ENCODE results near the gene SNPH. TPM values are rescaled to one million over a fixed set of nuclear protein-coding genes. Genes with fewer than 3 reads are reported as not detected.
A peak's percentile ranks its signal among the peaks of the same experiment; 100 is the strongest.

SNPH gene, protein sequence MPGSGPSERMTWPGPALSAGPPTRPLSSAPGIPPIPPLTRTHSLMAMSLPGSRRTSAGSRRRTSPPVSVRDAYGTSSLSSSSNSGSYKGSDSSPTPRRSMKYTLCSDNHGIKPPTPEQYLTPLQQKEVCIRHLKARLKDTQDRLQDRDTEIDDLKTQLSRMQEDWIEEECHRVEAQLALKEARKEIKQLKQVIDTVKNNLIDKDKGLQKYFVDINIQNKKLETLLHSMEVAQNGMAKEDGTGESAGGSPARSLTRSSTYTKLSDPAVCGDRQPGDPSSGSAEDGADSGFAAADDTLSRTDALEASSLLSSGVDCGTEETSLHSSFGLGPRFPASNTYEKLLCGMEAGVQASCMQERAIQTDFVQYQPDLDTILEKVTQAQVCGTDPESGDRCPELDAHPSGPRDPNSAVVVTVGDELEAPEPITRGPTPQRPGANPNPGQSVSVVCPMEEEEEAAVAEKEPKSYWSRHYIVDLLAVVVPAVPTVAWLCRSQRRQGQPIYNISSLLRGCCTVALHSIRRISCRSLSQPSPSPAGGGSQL
- total RNA-seq (2021; fragmentation: NEBNext Ultra II Directional; extraction: Animal tissue kit (Norgen Biotek cat#: 25700)) (4.0 and 4.9 TPM in 2 replicates), polyA plus RNA-seq (2011; rRNA removed) (0.98 and 1.5 TPM in 2 replicates), polyA minus RNA-seq (2011; rRNA and poly(A)+ RNA removed) (0.50 and 0.59 TPM in 2 replicates)
- polyA plus RNA-seq (2011; cell fraction: cytosol; rRNA removed), result 1.0 TPM
- polyA plus RNA-seq (2011; cell fraction: nucleus; rRNA removed), result 2.5 TPM
- 2.0 to 3.4 TPM (median 3.1 TPM) in 4 replicates for polyA plus RNA-seq (2012, experiment 1 of 2)
- polyA plus RNA-seq (2012, experiment 2 of 2), result 2.5 TPM
- 1.8 TPM for polyA plus RNA-seq (2013, experiment 1 of 2)
- polyA plus RNA-seq (2013, experiment 2 of 2), result 1.7 TPM
- 1.2 TPM for polyA minus RNA-seq (2011; cell fraction: cytosol; rRNA and poly(A)+ RNA removed)
- 2.1 TPM for polyA minus RNA-seq (2011; cell fraction: nucleus; rRNA and poly(A)+ RNA removed)
- long read RNA-seq, experiment 1, full-length matches to known transcripts, result 1 of 6 reads
- long read RNA-seq, experiment 1, partial matches to known transcripts, result 0 of 6 reads
- long read RNA-seq, experiment 1, other reads (novel, unspliced or antisense), result 5 of 6 reads
- long read RNA-seq, experiment 2, result 0 reads

DNA sequence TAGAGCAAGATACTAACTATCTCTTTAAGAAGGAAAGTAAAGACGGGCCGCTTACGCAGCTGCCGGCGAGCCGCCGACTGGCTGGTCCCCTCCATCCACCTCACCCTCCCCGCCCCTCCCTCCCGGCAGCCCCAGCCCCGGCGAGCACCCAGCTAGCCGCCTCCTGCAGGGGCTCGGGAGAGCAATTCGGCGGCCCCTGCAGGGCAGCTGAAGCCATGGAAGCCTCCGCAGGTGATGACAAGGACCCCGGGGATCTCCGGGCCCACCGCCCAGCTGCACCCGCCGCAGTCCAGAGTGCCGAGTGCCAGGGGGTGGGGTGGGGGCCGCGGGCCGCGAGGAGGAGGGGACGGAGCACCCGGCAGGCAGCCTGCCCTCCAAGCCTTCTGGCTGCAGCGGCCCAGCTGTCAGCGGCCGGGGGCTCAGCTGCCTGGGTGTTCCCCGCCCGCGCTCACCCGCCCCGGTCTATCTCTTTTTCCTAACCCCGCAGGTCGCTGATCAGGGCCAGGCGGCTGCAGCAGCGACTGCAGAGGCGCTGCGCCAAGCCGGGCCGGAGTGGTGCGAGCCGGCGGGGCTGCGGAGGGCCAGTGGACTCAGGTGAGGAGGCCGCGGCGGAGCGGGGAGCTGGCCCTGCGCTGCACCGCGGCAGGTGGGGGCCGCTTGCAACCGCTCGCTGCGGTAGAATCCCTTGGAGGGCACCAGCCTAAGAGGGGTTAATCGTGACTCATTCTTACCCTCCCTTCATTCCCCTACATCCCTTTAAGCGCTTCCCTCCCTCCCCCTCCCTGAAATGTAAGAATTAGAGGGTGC is at the start of gene SNPH:
TSS of gene SNPH (plus strand) at position 128 of the 807 bp plus-strand sequence. CDS start 29,946 bp downstream, outside the sequence.
- Histone ChIP-seq H3K9me3 (ENCODE audit: insufficient read depth in 2 of 2, low read depth in 1 of 2, low read length in 1 of 2) (no peaks in the 10 kb centered on the region), H4K5ac (ENCODE audit: insufficient read length, low read depth, low read length) (peak within 1 kb of the TSS; percentile 7), H3K79me1 (ENCODE audit: low read depth, low read length) (no peaks in the 10 kb centered on the region), H3K4ac (replicated peaks; ENCODE audit: insufficient read length, low read depth, low read length) (no peak within 1 kb of the TSS), H3K27me3 (replicated peaks in 1 of 4; ENCODE audit: control insufficient read depth in 3 of 4, extremely low read depth in 1 of 4, insufficient read depth in 3 of 4, low read length in 3 of 4) (peaks cover 0 to 1% (median 0%) of the 10 kb centered on the region in 4 experiments; a peak in 2 of 7 replicates), H2AFZ (ENCODE audit: low read length) (peak within 1 kb of the TSS; percentile 80), H2BK12ac (ENCODE audit: low read depth, low read length) (no peak within 1 kb of the TSS; the same call in 1 of the 2 replicates), H2BK120ac (replicated peaks; ENCODE audit: low read depth, low read length) (no peak within 1 kb of the TSS), H4K8ac (ENCODE audit: extremely low read depth, insufficient read depth, low read length) (peak within 1 kb of the TSS; percentile 18; the same call in 1 of the 2 replicates), H2AK5ac (ENCODE audit: low read depth, low read length) (no peak within 1 kb of the TSS), H4K91ac (replicated peaks; ENCODE audit: insufficient read length, low read length) (peak within 1 kb of the TSS; percentile 84), H4K20me1 (replicated peaks in 1 of 2; ENCODE audit: control insufficient read depth in 1 of 2, insufficient read depth in 2 of 2, low read length in 2 of 2) (no peaks in the 10 kb centered on the region), H3K36me3 (ENCODE audit: control insufficient read depth in 2 of 4, insufficient read depth in 4 of 4, low read length in 3 of 4) (no peaks in the 10 kb centered on the region), H2BK5ac (ENCODE audit: low read depth, low read length) (no peak within 1 kb of the TSS), H3K18ac (ENCODE audit: extremely low read depth, low read length) (no peak within 1 kb of the TSS), H3K23me2 (ENCODE audit: low read depth, low read length) (peaks cover 4% of the 10 kb centered on the region; the same call in 1 of the 2 replicates), H3K56ac (replicated peaks; ENCODE audit: insufficient read length, low read depth, low read length) (peak within 1 kb of the TSS; percentile 19), H3K23ac (ENCODE audit: insufficient read length) (no peak within 1 kb of the TSS), H3K79me2 (ENCODE audit: control insufficient read depth in 1 of 2, insufficient read depth in 2 of 2, low read length in 2 of 2) (no peaks in the 10 kb centered on the region), H3K27ac (ENCODE audit: low read depth, low read length) (no peak within 1 kb of the TSS), H3K4me1 (replicated peaks in 1 of 4; ENCODE audit: control insufficient read depth in 3 of 4, insufficient read depth in 4 of 4, low read length in 3 of 4) (peaks cover 0 to 13% (median 1%) of the 10 kb centered on the region in 4 experiments; a peak in 4 of 7 replicates), H3K4me3 (ENCODE audit: extremely low read depth in 1 of 4, insufficient read depth in 2 of 4, low read depth in 3 of 4, low read length in 4 of 4) (peak within 1 kb of the TSS; percentile 55 to 88 (median 72)), H2BK15ac (ENCODE audit: low read length) (no peak within 1 kb of the TSS), H3K4me2 (ENCODE audit: insufficient read depth in 1 of 2, low read depth in 2 of 2, low read length in 2 of 2) (peak within 1 kb of the TSS; percentile 71 to 92), H3K9ac (replicated peaks in 1 of 4; ENCODE audit: extremely low read depth in 1 of 4, low read depth in 3 of 4, low read length in 3 of 4) (peak within 1 kb of the TSS in 1 of 4 experiments; percentile 9; a peak in 3 of 7 replicates), H3K14ac (ENCODE audit: insufficient read length) (no peak within 1 kb of the TSS), H2BK20ac (ENCODE audit: low read length) (no peak within 1 kb of the TSS)
- FAIRE-seq (no peak), DNase-seq (ENCODE audit: low read depth in 1 of 2, low spot score in 2 of 2) (peak; percentile 47 to 77)
- POLR2A ChIA-PET (ENCODE audit: partially characterized antibody), result interaction anchor here (0.8 to 1.3 kb wide), 4 partner anchors 9 to 200 kb away, joined by 3 to 5 read pairs (median 4); no protein-coding TSS in a partner anchor
- 1% methylated on average over 34 of the region's 61 CpGs; no CpG with 5 or more reads in 1 of the 2 experiments for WGBS, 2 experiments (ENCODE audit: extremely low coverage in 1 of 2, insufficient coverage in 1 of 2, insufficient read length in 1 of 2, insufficient replicate concordance in 2 of 2, low coverage in 1 of 2, low lambda C conversion rate in 2 of 2, missing lambda C conversion rate in 1 of 2)
- CTCF ChIA-PET (ENCODE audit: partially characterized antibody), result interaction anchor here (0.6 to 1.5 kb wide), 8 partner anchors 9 to 177 kb away, joined by 3 to 7 read pairs (median 3); no protein-coding TSS in a partner anchor
- peak; percentile 10; the same call in 1 of the 2 replicates for TF ChIP-seq FOSL1 (IDR thresholded peaks at IDR 0.05; ENCODE audit: insufficient read depth, low read depth, low read length)
- TF ChIP-seq KDM4A (IDR thresholded peaks at IDR 0.05; ENCODE audit: low read depth, low read length, severe bottlenecking), result peak; percentile 85
- no peak for TF ChIP-seq HDAC6 (IDR thresholded peaks at IDR 0.05; ENCODE audit: low read depth, low read length)
- TF ChIP-seq BACH1 (IDR thresholded peaks at IDR 0.05; ENCODE audit: low read length), result 0 out of 2 replicates have a peak, but pooled peaks have one; percentile 12
- TF ChIP-seq ASH2L (IDR thresholded peaks at IDR 0.05; ENCODE audit: low read length), result peak; percentile 79
- TF ChIP-seq SP1 (IDR thresholded peaks at IDR 0.05; ENCODE audit: low read depth, low read length), result 0 out of 2 replicates have a peak, but pooled peaks have one; percentile 19

Measured in H1 (cell line).